B cell (primary cell): ENCODE data around the gene CGB3. TPM values are rescaled to one million over a fixed set of nuclear protein-coding genes. Genes with fewer than 3 reads are reported as not detected.
"Not testable (repeated sequence)": the region's sequence is repeated elsewhere in the genome, so short reads cannot be mapped to it uniquely, and the experiment has no call there.

Source experiments
- ATAC-seq: fragments of 200-7000 bp; cut with Tn5 transposase; one replicate; pipeline ENCODE4 v1.10.0; 2021; ENCODE audit warnings: low read depth, mild to moderate bottlenecking, moderate number of reproducible peaks, moderate library complexity
- CTCF ChIA-PET: fragments of 350-600 bp; sonication (Branson Sonifier 250); formaldehyde crosslinking; loops from one replicate; lab custom pipeline; 2021; ENCODE audit warnings: antibody characterized with exemption, inconsistent platforms; lab: Charles Lee
- POLR2A ChIA-PET: fragments of 350-600 bp; sonication (Branson Sonifier 250); formaldehyde crosslinking; loops from one replicate; lab custom pipeline; 2021; ENCODE audit warnings: antibody characterized with exemption; lab: Charles Lee
- DNase-seq: peaks from one replicate; pipeline ENCODE4 v3.0.0; 2013
- H2AFZ ChIP-seq: 2 replicates; pipeline ENCODE4 v1.6.1; 2012; ENCODE audit warnings: mild to moderate bottlenecking, low read depth, low read length; ENCODE audit not compliant: insufficient read depth, poor library complexity, severe bottlenecking
- H3K27ac ChIP-seq, 2 donors: 1 replicate in 1 of 2; 2 replicates in 1 of 2; pipeline ENCODE4 v1.5.1; 2012 to 2013; ENCODE audit warnings: low read length in 2 of 2, mild to moderate bottlenecking in 2 of 2, moderate library complexity in 1 of 2
- H3K27me3 ChIP-seq, 4 experiments: fragments of 200-600 bp in 1 of 4; sonication (generic) in 1 of 4; replicated peaks in 1 of 4; 1 replicate in 2 of 4; 2 replicates in 2 of 4; pipeline versions ENCODE4 v1.6.1 to v1.7.0; 2013 to 2016; ENCODE audit warnings: low read length in 3 of 4, mild to moderate bottlenecking in 2 of 4, mixed read lengths in 1 of 4, moderate library complexity in 1 of 4; ENCODE audit not compliant: insufficient read depth in 4 of 4, control insufficient read depth in 3 of 4; ENCODE audit errors: control extremely low read depth in 1 of 4
- H3K36me3 ChIP-seq, 2 experiments: replicated peaks in 1 of 2; 1 replicate in 1 of 2; 2 replicates in 1 of 2; pipeline versions ENCODE4 v1.6.1 to v1.7.1; 2013; ENCODE audit warnings: low read length in 1 of 2; ENCODE audit not compliant: insufficient read depth in 2 of 2, control insufficient read depth in 1 of 2; ENCODE audit errors: control extremely low read depth in 1 of 2, extremely low read depth in 1 of 2
- H3K4me1 ChIP-seq, 2 donors: fragments of 200-600 bp in 1 of 2; sonication (generic) in 1 of 2; 1 replicate in 1 of 2; 2 replicates in 1 of 2; pipeline versions ENCODE4 v1.5.1 to v1.6.1; 2013 to 2017; ENCODE audit warnings: low read length in 2 of 2; ENCODE audit not compliant: control insufficient read depth in 2 of 2, insufficient read depth in 2 of 2
- H3K4me2 ChIP-seq: replicated peaks from 2 replicates; pipeline ENCODE3; 2012; ENCODE audit warnings: mild to moderate bottlenecking, low read depth, low read length; ENCODE audit not compliant: poor library complexity, severe bottlenecking
- H3K4me3 ChIP-seq, 5 experiments: fragments of 200-600 bp in 1 of 5; sonication (generic) in 1 of 5; 1 replicate in 3 of 5; 2 replicates in 2 of 5; pipeline versions ENCODE4 v1.5.1 to v1.7.0; 2011 to 2016; ENCODE audit warnings: low read length in 4 of 5, mild to moderate bottlenecking in 4 of 5, low read depth in 2 of 5, control low read depth in 1 of 5, moderate library complexity in 1 of 5; ENCODE audit not compliant: insufficient read depth in 1 of 5; ENCODE audit errors: control extremely low read depth in 1 of 5, extremely low read depth in 1 of 5
- H3K79me2 ChIP-seq: fragments of 200-600 bp; sonication (generic); one replicate; pipeline ENCODE4 v1.6.0; 2016; ENCODE audit warnings: low read length; ENCODE audit not compliant: control insufficient read depth, insufficient read depth
- H3K9ac ChIP-seq: fragments of 200-600 bp; sonication (generic); 2 replicates; pipeline ENCODE4 v1.6.1; 2017; ENCODE audit warnings: mild to moderate bottlenecking, low read length, moderate library complexity
- H3K9me3 ChIP-seq, 3 donors: one replicate each; pipeline versions ENCODE4 v1.6.1 to v1.7.1; 2013; ENCODE audit warnings: low read length in 2 of 3; ENCODE audit not compliant: control insufficient read depth in 2 of 3, insufficient read depth in 1 of 3; ENCODE audit errors: control extremely low read depth in 1 of 3
- H4K20me1 ChIP-seq: 2 replicates; pipeline ENCODE4 v1.6.0; 2012; ENCODE audit warnings: mild to moderate bottlenecking, low read length; ENCODE audit not compliant: insufficient read depth, control insufficient read depth, poor library complexity, severe bottlenecking
- H3K27ac Mint-ChIP-seq: one replicate; pipeline ENCODE4 v1.8.0; 2021; ENCODE audit warnings: mixed read lengths
- H3K27me3 Mint-ChIP-seq: one replicate; pipeline ENCODE4 v1.8.0; 2021; ENCODE audit warnings: mixed read lengths
- H3K4me1 Mint-ChIP-seq: one replicate; pipeline ENCODE4 v1.8.0; 2021; ENCODE audit warnings: mixed read lengths
- H3K4me3 Mint-ChIP-seq: one replicate; pipeline ENCODE4 v1.8.0; 2021; ENCODE audit warnings: mixed read lengths
- H3K9me3 Mint-ChIP-seq: one replicate; pipeline ENCODE4 v1.8.0; 2022; ENCODE audit warnings: mixed read lengths; ENCODE audit not compliant: insufficient read depth
- CTCF ChIP-seq: fragments of 200-600 bp; IDR thresholded peaks from one replicate; pipeline ENCODE4 v1.8.0; 2022; ENCODE audit warnings: antibody characterized with exemption, mild to moderate bottlenecking
- EZH2 ChIP-seq: IDR thresholded peaks from 2 replicates; pipeline ENCODE4 v1.6.1; 2012; ENCODE audit warnings: borderline replicate concordance, low read depth, mild to moderate bottlenecking, moderate library complexity, low read length; ENCODE audit not compliant: insufficient read depth, poor library complexity, severe bottlenecking
- WGBS: methylation state at CpG from one replicate; pipeline ENCODE4 v1.1.5; 2013; ENCODE audit warnings: missing lambda C conversion rate; ENCODE audit not compliant: insufficient coverage; 5-methylcytosine and 5-hydroxymethylcytosine counted together
- intact Hi-C: fragments of 100-400 bp; cut with micrococcal nuclease; formaldehyde crosslinking; loops from one replicate; pipeline ENCODE4 v1.10.0; 2022
- polyA minus RNA-seq: library from RNA; depleted of rRNA, polyadenylated mRNA; stranded (reverse); fragments of >200 nt; gene quantifications from 2 replicates; pipeline ENCODE4 v1.2.3, GENCODE V29; 2012
- polyA plus RNA-seq: library from polyadenylated mRNA; depleted of rRNA; stranded (reverse); fragments of >200 nt; gene quantifications from 2 replicates; pipeline ENCODE4 v1.2.3, GENCODE V29; 2012
- total RNA-seq, 2 donors: library from RNA; stranded (reverse); fragments of 120-200 nt in 1 of 2; gene quantifications; 1 replicate in 1 of 2; 2 replicates in 1 of 2; pipeline versions ENCODE4 v1.2.3 to v1.2.4, GENCODE V29; 2013 to 2022

The CGB3 gene
- total RNA-seq: not detected in 2 replicates
- total RNA-seq (2013): not detected
- polyA plus RNA-seq: not detected in 2 replicates
- polyA minus RNA-seq: not detected in 2 replicates

GRCh38 chr19:49024233-49024632 is at the start of gene CGB3:
Gene CGB3 (minus strand): TSS chr19:49024333. CDS start chr19:49023971, 362 bp downstream.
- H3K4me3 Mint-ChIP-seq, ATAC-seq, H2AFZ ChIP-seq, H3K4me3 ChIP-seq, intact Hi-C loops, H3K9ac ChIP-seq, DNase-seq, H3K27me3 Mint-ChIP-seq, H3K4me2 ChIP-seq, CTCF ChIA-PET, POLR2A ChIA-PET, H4K20me1 ChIP-seq, H3K27me3 ChIP-seq, H3K27ac Mint-ChIP-seq, H3K27ac ChIP-seq, H3K36me3 ChIP-seq, H3K9me3 Mint-ChIP-seq, H3K9me3 ChIP-seq, H3K79me2 ChIP-seq: not testable (repeated sequence)
- H3K4me1 ChIP-seq: peaks cover 17 to 21% of the 10 kb centered on the region in 2 donors
- peaks cover 22% of the 10 kb centered on the region for H3K4me1 Mint-ChIP-seq
- WGBS: no CpG with 5 or more reads among the region's 15 CpGs

- TF ChIP-seq EZH2 (no peak), CTCF (no peak)
- H3K4me3 ChIP-seq: no peak overlapping the region
- H2AFZ ChIP-seq: peak overlapping the region; percentile 16
- ATAC-seq: peak; percentile 24
- peak overlapping the region; percentile 45 for H3K4me2 ChIP-seq
- DNase-seq: peak; percentile 36
- Mint-ChIP-seq H3K4me3 (peak overlapping the region; percentile 13), H3K9me3 (peaks cover 1% of the 10 kb centered on the region), H3K27me3 (peaks cover 66% of the 10 kb centered on the region), H3K27ac (no peak overlapping the region), H3K4me1 (peaks cover 11% of the 10 kb centered on the region)
- CTCF ChIA-PET: no interaction called here
- peaks cover 7 to 16% of the 10 kb centered on the region in 2 donors for H3K4me1 ChIP-seq
- peaks cover 0 to 20% (median 0%) of the 10 kb centered on the region in 3 donors for H3K9me3 ChIP-seq
- peaks cover 0 to 64% (median 23%) of the 10 kb centered on the region in 4 experiments for H3K27me3 ChIP-seq
- POLR2A ChIA-PET: no interaction called here
- H3K79me2 ChIP-seq: no peaks in the 10 kb centered on the region
- intact Hi-C loops: no loop called here
- no peak overlapping the region for H3K9ac ChIP-seq
- WGBS: 16% methylated on average over 91 of the region's 93 CpGs
- no peaks in the 10 kb centered on the region for H3K36me3 ChIP-seq
- no peak overlapping the region for H3K27ac ChIP-seq
- no peaks in the 10 kb centered on the region for H4K20me1 ChIP-seq
These were observed 47.9 kb upstream of the CGB3 start for GRCh38 chr19:49071860-49072547.
